Bone marrow (tissue), 2 donors: ENCODE data around the gene CELF4.
"Not testable (repeated sequence)": the region's sequence is repeated elsewhere in the genome, so short reads cannot be mapped to it uniquely, and the experiment has no call there.

Source experiments
- DNase-seq, 2 donors: peaks; one replicate each; lab custom pipeline; 2025; lab: John Stamatoyannopoulos, UW

The CELF4 gene

GRCh38 chr18:37358061-37358460 lies 207.5 kb downstream of the CELF4 start:
- DNase-seq: not testable (repeated sequence)

- no peak for DNase-seq
Observed at GRCh38 chr18:37355772-37356171, 209.8 kb downstream of the CELF4 start.

- no peak for DNase-seq
Observed at GRCh38 chr18:37351110-37351509, 214.5 kb downstream of the CELF4 start.

- DNase-seq: no peak
Observed at GRCh38 chr18:37348729-37349128, 216.9 kb downstream of the CELF4 start.

GRCh38 chr18:37346048-37346447 lies 219.6 kb downstream of the CELF4 start:
- DNase-seq: no peak

GRCh38 chr18:37343542-37343851 lies 222.1 kb downstream of the CELF4 start:
- no peak for DNase-seq

GRCh38 chr18:37341473-37342086 lies 224.0 kb downstream of the CELF4 start:
- DNase-seq: no peak

GRCh38 chr18:37341016-37341415 lies 224.6 kb downstream of the CELF4 start:
- no peak for DNase-seq

GRCh38 chr18:37339701-37340215 lies 225.8 kb downstream of the CELF4 start:
- no peak for DNase-seq

GRCh38 chr18:37336568-37337285 lies 228.9 kb downstream of the CELF4 start:
- DNase-seq: no peak

GRCh38 chr18:37335409-37335736 lies 230.2 kb downstream of the CELF4 start:
- DNase-seq: no peak

GRCh38 chr18:37334631-37335408 lies 230.8 kb downstream of the CELF4 start:
- DNase-seq: no peak

- no peak for DNase-seq
Observed at GRCh38 chr18:37332628-37333420, 232.8 kb downstream of the CELF4 start.

GRCh38 chr18:37332219-37332618 lies 233.4 kb downstream of the CELF4 start:
- DNase-seq: no peak

- no peak for DNase-seq
Observed at GRCh38 chr18:37330173-37330572, 235.4 kb downstream of the CELF4 start.

- no peak for DNase-seq
Observed at GRCh38 chr18:37328946-37329719, 236.5 kb downstream of the CELF4 start.

- DNase-seq: no peak
Observed at GRCh38 chr18:37327063-37327577, 238.5 kb downstream of the CELF4 start.

- DNase-seq: no peak
Observed at GRCh38 chr18:37322492-37323035, 243.0 kb downstream of the CELF4 start.

- DNase-seq: no peak
Observed at GRCh38 chr18:37321582-37322491, 243.8 kb downstream of the CELF4 start.

GRCh38 chr18:37320317-37320716 lies 245.3 kb downstream of the CELF4 start:
- DNase-seq: no peak
